Chondrocyte (in vitro differentiated cells): ENCODE data around the gene ABTB2. TPM values are rescaled to one million over a fixed set of nuclear protein-coding genes. Genes with fewer than 3 reads are reported as not detected.

Experiments used
- DNase-seq: peaks from one replicate; pipeline ENCODE4 v3.0.0; 2021; ENCODE audit warnings: mixed read lengths, low spot score
- H3K27ac Mint-ChIP-seq: one replicate; pipeline ENCODE4 v1.8.0; 2021; ENCODE audit warnings: mild to moderate bottlenecking, moderate library complexity, mixed read lengths; ENCODE audit not compliant: unreplicated experiment
- H3K27me3 Mint-ChIP-seq: 2 replicates; pipeline ENCODE4 v1.8.0; 2021; ENCODE audit warnings: low read depth, mixed read lengths
- H3K36me3 Mint-ChIP-seq: 2 replicates; pipeline ENCODE4 v1.8.0; 2021; ENCODE audit warnings: low read depth, mixed read lengths
- H3K4me1 Mint-ChIP-seq: 2 replicates; pipeline ENCODE4 v1.8.0; 2021; ENCODE audit warnings: low read depth, mild to moderate bottlenecking, mixed read lengths
- H3K4me3 Mint-ChIP-seq: one replicate; pipeline ENCODE4 v1.8.0; 2021; ENCODE audit warnings: mild to moderate bottlenecking, moderate library complexity, mixed read lengths; ENCODE audit not compliant: unreplicated experiment
- H3K9me3 Mint-ChIP-seq: 2 replicates; pipeline ENCODE4 v1.8.0; 2021; ENCODE audit warnings: low read depth, mixed read lengths
- total RNA-seq: library from RNA; stranded (reverse); gene quantifications from 3 replicates; pipeline ENCODE4 v1.2.1, GENCODE V29; 2021
- TF ChIP-seq, protein P1 (sequence below): fragments of 200-600 bp; sonication (generic); IDR thresholded peaks from 2 replicates; pipeline ENCODE4 v1.5.0; 2021; ENCODE audit warnings: antibody characterized with exemption, mild to moderate bottlenecking, moderate library complexity

Gene ABTB2
- total RNA-seq, 1 donor from 2014 or later, result 3.1 TPM

DNA sequence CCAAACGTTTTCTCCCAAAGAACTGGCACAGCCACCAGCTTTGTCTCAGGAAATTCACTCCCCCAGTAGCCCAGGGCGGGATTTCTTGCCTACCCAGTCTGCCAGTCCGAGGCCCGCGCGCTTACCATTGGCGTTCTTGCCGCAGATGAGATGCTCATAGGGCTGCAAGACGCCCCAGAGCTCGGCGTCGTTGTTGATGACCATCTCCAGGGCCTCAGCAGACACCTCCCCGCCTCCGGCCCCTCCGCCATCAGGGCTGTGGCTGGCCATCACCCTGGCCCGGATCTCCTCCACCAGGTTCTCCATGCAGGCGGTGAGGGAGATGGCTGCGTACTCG is 1.3 kb downstream of the ABTB2 start:
- Mint-ChIP-seq H3K27me3 (peaks cover 12% of the 10 kb centered on the region), H3K27ac (no peak overlapping the region), H3K4me3 (peak overlapping the region; percentile 77), H3K9me3 (no peaks in the 10 kb centered on the region), H3K36me3 (peaks cover 1% of the 10 kb centered on the region), H3K4me1 (peaks cover 33% of the 10 kb centered on the region)
- no peak for DNase-seq
- TF ChIP-seq, protein P1, sequence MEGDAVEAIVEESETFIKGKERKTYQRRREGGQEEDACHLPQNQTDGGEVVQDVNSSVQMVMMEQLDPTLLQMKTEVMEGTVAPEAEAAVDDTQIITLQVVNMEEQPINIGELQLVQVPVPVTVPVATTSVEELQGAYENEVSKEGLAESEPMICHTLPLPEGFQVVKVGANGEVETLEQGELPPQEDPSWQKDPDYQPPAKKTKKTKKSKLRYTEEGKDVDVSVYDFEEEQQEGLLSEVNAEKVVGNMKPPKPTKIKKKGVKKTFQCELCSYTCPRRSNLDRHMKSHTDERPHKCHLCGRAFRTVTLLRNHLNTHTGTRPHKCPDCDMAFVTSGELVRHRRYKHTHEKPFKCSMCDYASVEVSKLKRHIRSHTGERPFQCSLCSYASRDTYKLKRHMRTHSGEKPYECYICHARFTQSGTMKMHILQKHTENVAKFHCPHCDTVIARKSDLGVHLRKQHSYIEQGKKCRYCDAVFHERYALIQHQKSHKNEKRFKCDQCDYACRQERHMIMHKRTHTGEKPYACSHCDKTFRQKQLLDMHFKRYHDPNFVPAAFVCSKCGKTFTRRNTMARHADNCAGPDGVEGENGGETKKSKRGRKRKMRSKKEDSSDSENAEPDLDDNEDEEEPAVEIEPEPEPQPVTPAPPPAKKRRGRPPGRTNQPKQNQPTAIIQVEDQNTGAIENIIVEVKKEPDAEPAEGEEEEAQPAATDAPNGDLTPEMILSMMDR, result no peak

DNA sequence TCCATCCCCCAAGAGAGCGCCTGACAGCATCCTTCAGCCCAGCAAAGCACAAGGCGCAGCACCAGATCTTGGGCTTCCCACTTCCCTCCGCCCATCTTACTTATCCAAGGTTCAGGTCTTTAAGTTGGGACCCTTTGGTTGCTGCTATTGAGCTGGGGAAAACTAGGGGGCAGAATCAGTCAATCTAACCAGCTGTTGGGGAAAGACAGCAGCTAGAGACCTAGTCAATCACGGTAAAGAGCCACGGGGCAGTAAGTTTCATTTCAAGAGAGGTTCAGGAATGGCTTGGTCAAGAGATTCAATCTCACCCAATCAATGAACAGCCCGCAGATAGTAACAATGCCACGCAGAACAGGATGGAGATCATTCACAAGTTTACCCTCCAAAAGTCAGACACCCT is 1.7 kb downstream of the ABTB2 start:
- Mint-ChIP-seq H3K36me3 (peaks cover 1% of the 10 kb centered on the region), H3K27ac (no peak overlapping the region), H3K9me3 (no peaks in the 10 kb centered on the region), H3K4me3 (peak overlapping the region; percentile 77), H3K4me1 (peaks cover 33% of the 10 kb centered on the region), H3K27me3 (peaks cover 12% of the 10 kb centered on the region)
- TF ChIP-seq, protein P1, result no peak
- DNase-seq, result no peak

DNA sequence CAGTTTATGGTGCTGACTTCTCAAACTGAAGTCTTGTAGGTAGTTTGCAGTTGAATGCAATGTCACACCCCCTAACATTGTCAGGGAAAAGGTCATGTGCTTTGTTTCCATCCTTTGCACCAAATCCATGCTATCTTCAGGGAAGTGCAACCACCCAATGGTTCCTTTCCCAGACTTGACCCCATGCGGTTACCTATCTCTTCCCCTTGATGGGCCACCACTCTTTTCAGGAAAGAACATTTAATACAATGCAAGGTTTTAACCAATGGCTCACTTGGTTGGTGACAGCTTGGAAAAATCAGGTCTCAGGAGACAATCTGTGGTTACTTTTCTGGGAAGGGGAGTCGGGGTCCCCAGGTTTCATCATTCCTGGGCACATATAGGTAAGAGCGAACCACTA is 2.1 kb downstream of the ABTB2 start:
- DNase-seq, result no peak
- TF ChIP-seq, protein P1, result no peak
- Mint-ChIP-seq H3K9me3 (no peaks in the 10 kb centered on the region), H3K4me3 (peak overlapping the region; percentile 77), H3K4me1 (peaks cover 33% of the 10 kb centered on the region), H3K27me3 (peaks cover 11% of the 10 kb centered on the region), H3K36me3 (peaks cover 1% of the 10 kb centered on the region), H3K27ac (no peak overlapping the region)

DNA sequence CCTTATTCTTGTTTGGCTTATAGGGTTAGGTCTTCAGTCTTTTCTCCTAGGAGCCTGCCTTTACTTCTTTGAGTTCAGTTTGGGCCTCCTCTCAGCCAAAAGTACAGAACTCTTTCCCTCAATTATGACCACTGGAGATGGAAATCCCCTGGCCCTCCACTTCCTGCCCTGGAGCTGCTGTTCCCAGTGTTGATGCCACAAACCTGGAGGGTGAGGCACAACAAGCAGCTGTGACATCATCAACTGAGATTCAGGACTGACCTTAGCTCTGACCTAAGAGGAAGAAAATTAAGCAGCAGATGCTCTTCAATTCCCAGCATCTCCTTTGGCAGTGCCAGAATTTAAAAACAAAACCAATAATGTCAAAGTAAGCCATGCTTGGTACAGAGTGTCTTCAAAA is 3.0 kb downstream of the ABTB2 start:
- H3K4me3 Mint-ChIP-seq, result no peak overlapping the region
- H3K27me3 Mint-ChIP-seq, result peaks cover 5% of the 10 kb centered on the region
- H3K4me1 Mint-ChIP-seq, result peaks cover 36% of the 10 kb centered on the region
- H3K27ac Mint-ChIP-seq, result no peak overlapping the region
- TF ChIP-seq, protein P1, result no peak
- H3K9me3 Mint-ChIP-seq, result no peaks in the 10 kb centered on the region
- peaks cover 1% of the 10 kb centered on the region for H3K36me3 Mint-ChIP-seq
- no peak for DNase-seq

DNA sequence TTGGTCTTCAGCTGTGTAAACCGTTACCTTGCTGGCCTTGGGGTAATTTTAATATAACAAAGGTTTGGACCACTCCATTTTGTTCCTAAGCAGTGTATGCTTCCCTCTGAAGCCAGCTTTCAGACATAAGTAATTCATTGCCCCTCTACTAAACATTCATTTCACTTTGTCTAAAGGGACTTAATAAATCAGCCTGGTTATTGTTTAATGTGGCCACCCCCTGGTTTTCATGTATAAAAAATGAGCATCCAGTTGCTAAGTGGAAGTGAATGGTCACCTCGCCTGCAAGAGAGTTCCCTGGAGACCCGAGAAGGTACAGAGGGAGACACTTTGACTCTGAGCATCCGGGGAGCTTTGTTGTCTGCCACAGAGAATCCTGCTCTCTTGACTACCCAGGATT is 3.9 kb downstream of the ABTB2 start:
- no peak overlapping the region for H3K4me3 Mint-ChIP-seq
- DNase-seq, result no peak
- TF ChIP-seq, protein P1, result no peak

More for the DNA sequence above, 3.9 kb downstream of the ABTB2 start:
- Mint-ChIP-seq H3K36me3 (peaks cover 1% of the 10 kb centered on the region), H3K4me1 (peaks cover 30% of the 10 kb centered on the region), H3K27ac (no peak overlapping the region), H3K27me3 (peaks cover 5% of the 10 kb centered on the region), H3K9me3 (no peaks in the 10 kb centered on the region)
